Left ventricle myocardium inferior (tissue), 1 donor: Measurements from ENCODE around the gene GNG7. TPM values are rescaled to one million over a fixed set of nuclear protein-coding genes. Genes with fewer than 3 reads are reported as not detected.
"Not testable (repeated sequence)": the region's sequence is repeated elsewhere in the genome, so short reads cannot be mapped to it uniquely, and the experiment has no call there.

Experiments
- DNase-seq: peaks from one replicate; pipeline ENCODE4 v3.0.0-alpha.2; 2020
- H3K27ac ChIP-seq: fragments of 200-600 bp; replicated peaks from 2 replicates; pipeline ENCODE4 v1.8.0; 2021
- H3K27me3 ChIP-seq: fragments of 200-600 bp; 2 replicates; pipeline ENCODE4 v1.8.0; 2021; ENCODE audit warnings: low read depth
- H3K36me3 ChIP-seq: fragments of 200-600 bp; 2 replicates; pipeline ENCODE4 v1.8.0; 2021
- H3K4me1 ChIP-seq: fragments of 200-600 bp; 2 replicates; pipeline ENCODE4 v1.8.0; 2021
- H3K4me3 ChIP-seq: fragments of 200-600 bp; 2 replicates; pipeline ENCODE4 v1.8.0; 2021; ENCODE audit warnings: mild to moderate bottlenecking, moderate library complexity
- H3K9me3 ChIP-seq: fragments of 200-600 bp; replicated peaks from 2 replicates; pipeline ENCODE4 v1.8.0; 2021
- intact Hi-C: fragments of 100-400 bp; cut with micrococcal nuclease; formaldehyde crosslinking; loops from one replicate; pipeline ENCODE4 v1.11.0; 2022
- total RNA-seq: library from RNA; stranded (reverse); fragmentation: NEBNext Ultra II Directional; extraction: Animal tissue kit (Norgen Biotek cat#: 25700); gene quantifications from one replicate; pipeline ENCODE4 v1.2.1, GENCODE V29; 2021
- TF ChIP-seq, protein P1 (sequence below): fragments of 200-600 bp; IDR thresholded peaks from 2 replicates; pipeline ENCODE4 v1.8.0; 2021; ENCODE audit warnings: antibody characterized with exemption, mild to moderate bottlenecking, borderline replicate concordance
- donor health status: DM: no; HTN: yes; CAD: no; lungs with severe emphysema.

Gene GNG7
- total RNA-seq, 1 donor from 2014 or later = 46.6 TPM

DNA sequence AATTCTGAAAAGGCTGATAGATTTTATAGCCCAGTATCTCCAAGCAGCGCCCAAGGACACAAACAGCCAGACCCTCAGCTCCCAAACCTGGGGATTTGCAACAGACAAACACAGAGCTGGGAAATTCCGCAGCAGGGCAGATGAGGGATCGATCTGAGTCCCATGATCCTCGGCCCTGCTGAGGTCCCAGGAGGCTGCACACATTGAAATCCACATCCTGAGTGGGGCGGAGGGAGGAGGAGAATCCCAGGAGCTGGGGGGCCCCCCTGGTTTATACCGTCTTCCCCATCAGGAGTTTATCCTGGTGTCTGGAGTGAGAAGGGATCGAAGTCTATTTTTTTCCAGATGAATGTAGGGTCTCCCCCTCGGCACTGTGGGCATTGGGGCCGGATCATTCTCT is 49.3 kb downstream of the GNG7 start:
- no peak for DNase-seq
- H3K4me1 ChIP-seq = peaks cover 13% of the 10 kb centered on the region
- H3K9me3 ChIP-seq = peaks cover 5% of the 10 kb centered on the region
- TF ChIP-seq, protein P1, sequence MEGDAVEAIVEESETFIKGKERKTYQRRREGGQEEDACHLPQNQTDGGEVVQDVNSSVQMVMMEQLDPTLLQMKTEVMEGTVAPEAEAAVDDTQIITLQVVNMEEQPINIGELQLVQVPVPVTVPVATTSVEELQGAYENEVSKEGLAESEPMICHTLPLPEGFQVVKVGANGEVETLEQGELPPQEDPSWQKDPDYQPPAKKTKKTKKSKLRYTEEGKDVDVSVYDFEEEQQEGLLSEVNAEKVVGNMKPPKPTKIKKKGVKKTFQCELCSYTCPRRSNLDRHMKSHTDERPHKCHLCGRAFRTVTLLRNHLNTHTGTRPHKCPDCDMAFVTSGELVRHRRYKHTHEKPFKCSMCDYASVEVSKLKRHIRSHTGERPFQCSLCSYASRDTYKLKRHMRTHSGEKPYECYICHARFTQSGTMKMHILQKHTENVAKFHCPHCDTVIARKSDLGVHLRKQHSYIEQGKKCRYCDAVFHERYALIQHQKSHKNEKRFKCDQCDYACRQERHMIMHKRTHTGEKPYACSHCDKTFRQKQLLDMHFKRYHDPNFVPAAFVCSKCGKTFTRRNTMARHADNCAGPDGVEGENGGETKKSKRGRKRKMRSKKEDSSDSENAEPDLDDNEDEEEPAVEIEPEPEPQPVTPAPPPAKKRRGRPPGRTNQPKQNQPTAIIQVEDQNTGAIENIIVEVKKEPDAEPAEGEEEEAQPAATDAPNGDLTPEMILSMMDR = no peak
- H3K36me3 ChIP-seq = no peaks in the 10 kb centered on the region
- H3K27me3 ChIP-seq = peaks cover 19% of the 10 kb centered on the region
- intact Hi-C loops = no loop called here
- no peak overlapping the region for H3K27ac ChIP-seq
- H3K4me3 ChIP-seq = no peak overlapping the region

DNA sequence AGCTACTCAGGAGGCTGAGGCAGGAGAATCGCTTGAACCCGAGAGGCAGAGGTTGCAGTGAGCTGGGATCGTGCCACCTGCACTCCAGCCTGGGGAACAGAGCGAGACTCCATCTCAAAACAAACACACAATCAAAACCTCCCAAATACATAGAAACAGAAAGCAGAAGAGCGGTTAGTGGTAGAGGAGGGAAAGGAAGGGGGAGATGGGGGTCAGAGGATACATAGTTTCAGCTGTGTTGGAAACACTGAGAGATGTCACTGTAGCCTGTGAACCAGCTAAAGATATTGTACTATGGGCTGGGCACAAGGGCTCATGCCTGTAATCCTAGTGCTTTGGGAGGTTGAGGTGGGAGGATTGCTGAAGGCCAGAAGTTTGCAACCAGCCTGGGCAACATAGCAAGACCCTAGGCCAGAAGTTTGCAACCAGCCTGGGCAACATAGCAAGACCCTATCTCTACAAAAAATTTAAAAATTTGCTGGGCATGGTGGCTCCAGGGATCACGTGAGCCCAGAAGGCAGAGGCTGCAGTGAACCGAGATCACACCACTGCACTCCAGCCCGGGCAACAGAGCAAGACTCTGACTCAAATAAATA is 49.9 kb downstream of the GNG7 start:
- no peak overlapping the region for H3K4me3 ChIP-seq
- H3K9me3 ChIP-seq = peaks cover 5% of the 10 kb centered on the region
- peaks cover 19% of the 10 kb centered on the region for H3K27me3 ChIP-seq
- H3K27ac ChIP-seq = no peak overlapping the region
- H3K36me3 ChIP-seq = no peaks in the 10 kb centered on the region
- DNase-seq = no peak
- intact Hi-C loops = no loop called here
- TF ChIP-seq, protein P1 = no peak
- H3K4me1 ChIP-seq = peaks cover 13% of the 10 kb centered on the region

DNA sequence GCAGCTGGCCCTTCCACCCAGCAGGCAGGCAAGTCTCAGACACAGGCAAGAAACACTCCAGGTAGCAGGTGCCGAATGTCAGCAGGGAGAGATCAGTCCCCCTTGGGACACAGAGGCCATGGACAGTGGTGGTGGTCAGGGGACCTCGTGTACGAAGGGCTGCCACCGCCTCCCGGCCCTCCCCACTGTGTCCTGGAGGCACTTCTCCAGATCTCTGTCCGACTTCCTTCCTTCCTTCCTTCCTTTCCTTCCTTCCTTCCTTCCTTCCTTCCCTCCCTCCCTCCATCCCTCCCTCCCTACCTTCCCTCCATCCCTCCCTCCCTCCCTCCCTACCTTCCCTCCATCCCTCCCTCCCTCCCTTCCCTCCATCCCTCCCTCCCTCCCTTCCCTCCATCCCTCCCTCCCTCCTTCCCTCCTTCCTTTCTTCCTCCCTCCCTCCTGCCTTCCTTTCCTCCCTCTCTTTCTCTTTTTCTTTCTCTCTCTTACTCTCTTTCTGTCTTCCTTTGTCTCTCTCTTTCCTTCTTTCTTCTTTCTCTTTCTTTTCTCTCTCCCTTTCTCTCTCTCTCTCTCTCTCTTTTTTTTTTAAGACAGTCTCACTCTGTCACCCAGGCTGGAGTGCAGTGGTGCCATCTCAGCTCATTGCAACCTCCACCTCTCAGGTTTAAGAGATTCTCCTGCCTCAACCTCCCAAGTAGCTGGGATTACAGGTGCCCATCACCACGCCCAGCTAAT is 51.3 kb downstream of the GNG7 start:
- H3K27ac ChIP-seq, DNase-seq, H3K4me3 ChIP-seq, H3K36me3 ChIP-seq, intact Hi-C loops, H3K9me3 ChIP-seq: not testable (repeated sequence)
- Histone ChIP-seq H3K27me3 (peaks cover 19% of the 10 kb centered on the region), H3K4me1 (peaks cover 13% of the 10 kb centered on the region)

DNA sequence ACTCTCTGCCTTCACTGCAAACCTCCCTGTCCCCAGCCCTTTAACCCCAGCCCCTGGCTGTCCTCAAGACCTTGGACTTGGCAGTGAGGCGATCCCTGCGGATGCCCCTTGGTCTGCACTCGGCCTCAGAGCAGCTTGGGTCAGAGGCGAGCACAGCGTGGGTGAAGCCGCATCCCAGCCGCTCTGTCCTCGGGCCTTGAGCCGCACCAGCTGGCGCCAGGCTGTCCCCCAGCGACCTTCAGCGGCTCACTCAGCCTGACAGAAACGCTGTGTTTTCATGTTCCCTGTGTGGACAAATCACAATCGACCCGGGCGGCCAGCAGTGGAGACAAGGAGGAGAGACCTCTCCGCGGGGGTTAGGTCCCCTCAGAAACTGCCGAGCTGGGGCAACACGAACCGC is 52.0 kb downstream of the GNG7 start:
- Histone ChIP-seq H3K27me3 (peaks cover 19% of the 10 kb centered on the region), H3K36me3 (no peaks in the 10 kb centered on the region), H3K4me1 (peaks cover 13% of the 10 kb centered on the region), H3K27ac (no peak overlapping the region), H3K9me3 (peaks cover 5% of the 10 kb centered on the region), H3K4me3 (no peak overlapping the region)
- intact Hi-C loops = no loop called here
- TF ChIP-seq, protein P1 = no peak
- DNase-seq = peak; percentile 47

DNA sequence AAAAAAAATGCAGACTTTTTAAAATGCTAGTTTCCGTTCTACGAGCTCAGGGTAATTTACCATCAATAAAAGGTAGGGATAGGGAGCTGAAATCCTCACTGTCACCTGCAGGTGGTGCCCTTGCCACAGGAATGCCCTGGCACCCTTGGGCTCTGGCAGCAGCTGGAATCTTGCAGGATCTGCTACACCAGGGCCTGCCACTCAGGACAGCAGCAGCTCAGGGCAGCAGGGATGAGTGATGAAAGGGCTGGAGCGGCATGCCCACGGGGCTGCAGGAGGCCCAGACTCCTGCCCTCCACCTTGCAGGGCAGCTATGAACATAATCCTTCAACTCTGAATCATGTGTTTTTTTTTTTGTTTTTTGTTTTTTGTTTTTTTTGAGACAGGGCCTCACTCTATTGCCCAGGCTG is 54.0 kb downstream of the GNG7 start:
- DNase-seq = peak; percentile 69
- peaks cover 4% of the 10 kb centered on the region for H3K27me3 ChIP-seq
- peaks cover 2% of the 10 kb centered on the region for H3K4me1 ChIP-seq
- intact Hi-C loops = loop anchor here (5.0 to 10.0 kb wide), 2 partner anchors 99 to 226 kb away; no protein-coding TSS in a partner anchor
- H3K9me3 ChIP-seq = peaks cover 5% of the 10 kb centered on the region
- H3K27ac ChIP-seq = no peak overlapping the region
- TF ChIP-seq, protein P1 = peak; percentile 80
- no peaks in the 10 kb centered on the region for H3K36me3 ChIP-seq
- H3K4me3 ChIP-seq = no peak overlapping the region

DNA sequence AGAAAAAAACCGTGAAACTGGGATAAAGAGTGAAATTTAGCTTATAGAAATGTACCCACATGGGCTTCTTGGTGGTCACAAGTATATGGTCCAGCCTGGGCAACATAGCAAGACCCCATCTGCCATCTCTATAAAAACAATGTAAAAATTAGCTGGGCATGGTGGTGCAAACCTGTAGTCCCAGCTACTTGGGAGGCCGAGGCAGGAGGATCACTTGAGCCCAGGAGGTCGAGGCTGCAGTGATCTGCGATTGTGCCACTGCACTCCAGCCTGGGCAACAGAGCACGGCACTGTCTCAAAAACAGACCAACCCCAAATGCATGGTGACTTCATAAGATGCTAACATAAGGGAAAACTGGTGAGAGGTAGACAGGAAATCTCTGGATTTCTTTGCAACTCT is 54.4 kb downstream of the GNG7 start:
- no peaks in the 10 kb centered on the region for H3K4me1 ChIP-seq
- intact Hi-C loops = loop anchor here (5.0 to 10.0 kb wide), 2 partner anchors 99 to 227 kb away; no protein-coding TSS in a partner anchor
- TF ChIP-seq, protein P1 = no peak
- no peak for DNase-seq
- H3K36me3 ChIP-seq = no peaks in the 10 kb centered on the region
- H3K27ac ChIP-seq = no peak overlapping the region
- H3K27me3 ChIP-seq = no peaks in the 10 kb centered on the region
- peaks cover 5% of the 10 kb centered on the region for H3K9me3 ChIP-seq
- no peak overlapping the region for H3K4me3 ChIP-seq
